Measurements from ENCODE around the gene PTPRK.

- TF ChIP-seq, protein P1, sequence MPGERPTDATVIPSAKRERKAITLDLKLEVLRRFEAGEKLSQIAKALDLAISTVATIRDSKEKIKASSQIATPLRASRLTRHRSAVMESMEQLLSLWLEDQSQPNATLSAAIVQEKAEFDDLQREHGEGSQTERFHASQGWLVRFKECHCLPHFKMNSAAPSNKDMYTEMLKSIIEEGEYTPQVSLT (CRISPR knock-in tag; IDR thresholded peaks at IDR 0.05; ENCODE audit: borderline replicate concordance, low read depth) = no peak
- TF ChIP-seq ZNF773 (CRISPR knock-in tag; IDR thresholded peaks at IDR 0.05; ENCODE audit: borderline replicate concordance) (no peak), ZNF589 (CRISPR knock-in tag; conservative IDR thresholded peaks at IDR 0.05) (no peak), CREM (IDR thresholded peaks at IDR 0.05) (no peak), CREM (CRISPR knock-in tag; IDR thresholded peaks at IDR 0.05) (no peak)
- TF ChIP-seq, protein P2, sequence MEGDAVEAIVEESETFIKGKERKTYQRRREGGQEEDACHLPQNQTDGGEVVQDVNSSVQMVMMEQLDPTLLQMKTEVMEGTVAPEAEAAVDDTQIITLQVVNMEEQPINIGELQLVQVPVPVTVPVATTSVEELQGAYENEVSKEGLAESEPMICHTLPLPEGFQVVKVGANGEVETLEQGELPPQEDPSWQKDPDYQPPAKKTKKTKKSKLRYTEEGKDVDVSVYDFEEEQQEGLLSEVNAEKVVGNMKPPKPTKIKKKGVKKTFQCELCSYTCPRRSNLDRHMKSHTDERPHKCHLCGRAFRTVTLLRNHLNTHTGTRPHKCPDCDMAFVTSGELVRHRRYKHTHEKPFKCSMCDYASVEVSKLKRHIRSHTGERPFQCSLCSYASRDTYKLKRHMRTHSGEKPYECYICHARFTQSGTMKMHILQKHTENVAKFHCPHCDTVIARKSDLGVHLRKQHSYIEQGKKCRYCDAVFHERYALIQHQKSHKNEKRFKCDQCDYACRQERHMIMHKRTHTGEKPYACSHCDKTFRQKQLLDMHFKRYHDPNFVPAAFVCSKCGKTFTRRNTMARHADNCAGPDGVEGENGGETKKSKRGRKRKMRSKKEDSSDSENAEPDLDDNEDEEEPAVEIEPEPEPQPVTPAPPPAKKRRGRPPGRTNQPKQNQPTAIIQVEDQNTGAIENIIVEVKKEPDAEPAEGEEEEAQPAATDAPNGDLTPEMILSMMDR (CRISPR knock-in tag; IDR thresholded peaks at IDR 0.05) = no peak
Observed at GRCh38 chr6:128319157-128319556, 201.2 kb downstream of the PTPRK start.

All from HepG2 (cell line).